GM12801 (cell line): ENCODE results near the gene PAX1.

Source experiments
- CTCF ChIP-seq: IDR thresholded peaks from one replicate; pipeline ENCODE4 v1.5.1; 2011; ENCODE audit warnings: control low read depth; ENCODE audit not compliant: insufficient read length; ENCODE audit errors: extremely low read depth

The PAX1 gene

GRCh38 chr20:21710341-21710740 lies 4.9 kb downstream of the PAX1 start:
- TF ChIP-seq CTCF, result no peak

GRCh38 chr20:21710863-21711431 lies 5.5 kb downstream of the PAX1 start:
- no peak for TF ChIP-seq CTCF

- TF ChIP-seq CTCF, result no peak
Observed at GRCh38 chr20:21712443-21713059, 7.1 kb downstream of the PAX1 start.

- TF ChIP-seq CTCF, result no peak
Observed at GRCh38 chr20:21713470-21713869, 8.0 kb downstream of the PAX1 start.

GRCh38 chr20:21713901-21714296 lies 8.4 kb downstream of the PAX1 start:
- TF ChIP-seq CTCF, result no peak

- TF ChIP-seq CTCF, result no peak
Observed at GRCh38 chr20:21714297-21715192, 9.1 kb downstream of the PAX1 start.

- TF ChIP-seq CTCF, result no peak
Observed at GRCh38 chr20:21715193-21715881, 9.9 kb downstream of the PAX1 start.
